ENCODE results near the gene MARCHF6. TPM values are rescaled to one million over a fixed set of nuclear protein-coding genes. Genes with fewer than 3 reads are reported as not detected.
A peak's percentile ranks its signal among the peaks of the same experiment; 100 is the strongest.

The MARCHF6 gene, protein sequence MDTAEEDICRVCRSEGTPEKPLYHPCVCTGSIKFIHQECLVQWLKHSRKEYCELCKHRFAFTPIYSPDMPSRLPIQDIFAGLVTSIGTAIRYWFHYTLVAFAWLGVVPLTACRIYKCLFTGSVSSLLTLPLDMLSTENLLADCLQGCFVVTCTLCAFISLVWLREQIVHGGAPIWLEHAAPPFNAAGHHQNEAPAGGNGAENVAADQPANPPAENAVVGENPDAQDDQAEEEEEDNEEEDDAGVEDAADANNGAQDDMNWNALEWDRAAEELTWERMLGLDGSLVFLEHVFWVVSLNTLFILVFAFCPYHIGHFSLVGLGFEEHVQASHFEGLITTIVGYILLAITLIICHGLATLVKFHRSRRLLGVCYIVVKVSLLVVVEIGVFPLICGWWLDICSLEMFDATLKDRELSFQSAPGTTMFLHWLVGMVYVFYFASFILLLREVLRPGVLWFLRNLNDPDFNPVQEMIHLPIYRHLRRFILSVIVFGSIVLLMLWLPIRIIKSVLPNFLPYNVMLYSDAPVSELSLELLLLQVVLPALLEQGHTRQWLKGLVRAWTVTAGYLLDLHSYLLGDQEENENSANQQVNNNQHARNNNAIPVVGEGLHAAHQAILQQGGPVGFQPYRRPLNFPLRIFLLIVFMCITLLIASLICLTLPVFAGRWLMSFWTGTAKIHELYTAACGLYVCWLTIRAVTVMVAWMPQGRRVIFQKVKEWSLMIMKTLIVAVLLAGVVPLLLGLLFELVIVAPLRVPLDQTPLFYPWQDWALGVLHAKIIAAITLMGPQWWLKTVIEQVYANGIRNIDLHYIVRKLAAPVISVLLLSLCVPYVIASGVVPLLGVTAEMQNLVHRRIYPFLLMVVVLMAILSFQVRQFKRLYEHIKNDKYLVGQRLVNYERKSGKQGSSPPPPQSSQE
- 100 to 1,000 TPM; 141 to 205 (median 165) TPM for total RNA-seq
- long read RNA-seq, donor 1, full-length matches to known transcripts: 22 of 33 reads
- long read RNA-seq, donor 1, partial matches to known transcripts: 5 of 33 reads
- long read RNA-seq, donor 1, other reads (novel, unspliced or antisense): 6 of 33 reads
- long read RNA-seq, donor 2, full-length matches to known transcripts: 9 of 21 reads
- long read RNA-seq, donor 2, partial matches to known transcripts: 4 of 21 reads
- long read RNA-seq, donor 2, other reads (novel, unspliced or antisense): 8 of 21 reads

DNA sequence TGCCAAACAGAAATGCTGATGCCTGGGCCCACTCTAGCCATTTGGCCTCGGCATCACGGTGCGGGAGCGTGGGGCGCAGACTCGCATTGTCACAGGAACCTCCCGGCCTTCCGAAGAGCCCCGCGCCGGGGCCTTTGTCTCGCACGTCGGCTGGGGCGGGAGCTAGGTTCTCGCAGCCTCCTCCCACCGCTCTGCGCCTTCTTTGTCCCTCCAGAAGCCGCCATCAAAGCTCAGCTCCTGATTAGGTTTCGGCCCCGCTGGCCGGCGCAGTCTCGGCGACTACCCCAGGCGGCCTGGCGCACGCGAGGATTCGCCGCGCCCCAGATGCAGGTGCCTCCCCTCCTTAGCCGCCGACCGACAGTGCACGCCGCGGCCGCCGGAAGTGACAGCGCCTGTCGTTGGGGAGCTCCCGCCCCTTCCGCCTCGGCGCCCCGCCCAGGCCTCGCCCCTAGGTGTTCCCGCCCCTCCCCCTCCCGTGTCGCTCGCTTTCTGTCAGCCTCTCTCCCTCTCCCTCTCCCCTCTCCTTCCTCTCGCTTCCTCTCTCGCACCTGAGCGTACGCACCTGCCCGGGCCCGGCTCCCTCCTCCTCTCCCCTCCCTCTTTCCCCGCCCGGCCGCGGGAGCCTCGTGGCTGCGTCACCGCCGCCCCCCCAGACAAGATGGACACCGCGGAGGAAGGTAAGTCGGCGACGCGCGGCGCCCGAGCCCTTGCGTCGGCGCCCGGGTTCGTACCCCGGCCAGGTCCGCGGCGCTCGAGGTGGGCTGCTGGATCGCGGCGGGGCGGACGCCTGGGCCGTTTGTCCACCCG is at the start of gene MARCHF6:
Gene MARCHF6 (plus strand): TSS at position 455 of the 807 bp plus-strand sequence. CDS start 204 bp downstream, at position 659.
- TF ChIP-seq, protein P1, sequence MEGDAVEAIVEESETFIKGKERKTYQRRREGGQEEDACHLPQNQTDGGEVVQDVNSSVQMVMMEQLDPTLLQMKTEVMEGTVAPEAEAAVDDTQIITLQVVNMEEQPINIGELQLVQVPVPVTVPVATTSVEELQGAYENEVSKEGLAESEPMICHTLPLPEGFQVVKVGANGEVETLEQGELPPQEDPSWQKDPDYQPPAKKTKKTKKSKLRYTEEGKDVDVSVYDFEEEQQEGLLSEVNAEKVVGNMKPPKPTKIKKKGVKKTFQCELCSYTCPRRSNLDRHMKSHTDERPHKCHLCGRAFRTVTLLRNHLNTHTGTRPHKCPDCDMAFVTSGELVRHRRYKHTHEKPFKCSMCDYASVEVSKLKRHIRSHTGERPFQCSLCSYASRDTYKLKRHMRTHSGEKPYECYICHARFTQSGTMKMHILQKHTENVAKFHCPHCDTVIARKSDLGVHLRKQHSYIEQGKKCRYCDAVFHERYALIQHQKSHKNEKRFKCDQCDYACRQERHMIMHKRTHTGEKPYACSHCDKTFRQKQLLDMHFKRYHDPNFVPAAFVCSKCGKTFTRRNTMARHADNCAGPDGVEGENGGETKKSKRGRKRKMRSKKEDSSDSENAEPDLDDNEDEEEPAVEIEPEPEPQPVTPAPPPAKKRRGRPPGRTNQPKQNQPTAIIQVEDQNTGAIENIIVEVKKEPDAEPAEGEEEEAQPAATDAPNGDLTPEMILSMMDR (IDR thresholded peaks at IDR 0.05): no peak
- H3K36me3 ChIP-seq (ENCODE audit: low read depth): no peaks in the 10 kb centered on the region
- ATAC-seq: peak; percentile 95
- intact Hi-C loops (cut with DNase I, micrococcal nuclease): no loop called here
- no peaks in the 10 kb centered on the region for H3K9me3 ChIP-seq
- peak within 1 kb of the TSS; percentile 100 for H3K4me3 ChIP-seq
- peak; percentile 97 to 99 (median 97) for DNase-seq
- peaks cover 3% of the 10 kb centered on the region for H3K4me1 ChIP-seq (ENCODE audit: low read depth)

DNA sequence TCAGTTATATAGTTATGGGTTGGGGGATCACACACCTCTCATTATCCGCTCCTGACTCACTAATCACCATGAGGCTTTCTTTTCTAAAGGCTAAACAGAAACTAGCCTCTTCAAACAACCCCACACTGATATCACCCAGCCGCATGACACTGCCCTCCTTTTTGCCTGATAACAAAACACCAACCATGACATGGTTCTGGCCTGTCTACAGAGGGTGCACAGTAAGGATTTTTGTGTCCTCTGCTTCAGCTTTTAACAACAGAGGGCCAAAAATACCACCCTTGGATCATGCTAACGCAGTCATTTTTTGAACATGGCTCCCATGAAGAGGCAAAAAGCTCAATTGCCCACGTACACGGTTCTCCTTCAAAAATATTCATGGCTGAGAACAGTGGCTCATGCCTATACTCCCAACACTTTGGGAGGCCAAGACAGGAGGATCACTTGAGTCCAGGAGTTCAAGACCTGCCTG is 49.8 kb upstream of the MARCHF6 start:
- peaks cover 34% of the 10 kb centered on the region for H3K4me1 ChIP-seq (ENCODE audit: low read depth)
- H3K36me3 ChIP-seq (ENCODE audit: low read depth): no peaks in the 10 kb centered on the region
- no peak overlapping the region for H3K4me3 ChIP-seq
- intact Hi-C loops (cut with DNase I, micrococcal nuclease): no loop called here
- H3K9me3 ChIP-seq: no peaks in the 10 kb centered on the region
- TF ChIP-seq, protein P1 (IDR thresholded peaks at IDR 0.05): no peak
- ATAC-seq: no peak
- DNase-seq: no peak

DNA sequence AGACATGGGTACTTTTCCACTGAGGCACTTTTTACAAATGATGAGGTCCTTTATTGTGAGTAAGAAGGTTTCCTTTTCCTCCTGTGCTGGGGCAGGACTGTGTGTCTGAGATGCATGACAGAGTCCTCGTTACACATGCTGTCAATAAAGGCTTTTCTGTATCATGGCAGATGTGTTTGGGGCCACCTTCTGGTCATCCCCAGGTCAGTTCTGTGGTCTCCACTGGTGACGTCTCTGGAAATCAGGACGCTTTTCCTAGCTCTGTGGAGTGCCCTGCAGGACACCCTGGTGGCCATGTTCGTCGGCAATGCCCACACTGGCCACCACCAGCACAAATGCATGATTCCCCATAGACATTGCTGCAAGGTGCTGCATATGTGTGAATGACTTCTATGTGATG is 48.6 kb upstream of the MARCHF6 start:
- intact Hi-C loops (cut with DNase I, micrococcal nuclease): no loop called here
- DNase-seq (no peak), ATAC-seq (no peak)
- TF ChIP-seq, protein P1 (IDR thresholded peaks at IDR 0.05): no peak
- H3K4me3 ChIP-seq: no peak overlapping the region
- H3K36me3 ChIP-seq (ENCODE audit: low read depth): no peaks in the 10 kb centered on the region
- H3K9me3 ChIP-seq: no peaks in the 10 kb centered on the region
- H3K4me1 ChIP-seq (ENCODE audit: low read depth): peaks cover 34% of the 10 kb centered on the region

DNA sequence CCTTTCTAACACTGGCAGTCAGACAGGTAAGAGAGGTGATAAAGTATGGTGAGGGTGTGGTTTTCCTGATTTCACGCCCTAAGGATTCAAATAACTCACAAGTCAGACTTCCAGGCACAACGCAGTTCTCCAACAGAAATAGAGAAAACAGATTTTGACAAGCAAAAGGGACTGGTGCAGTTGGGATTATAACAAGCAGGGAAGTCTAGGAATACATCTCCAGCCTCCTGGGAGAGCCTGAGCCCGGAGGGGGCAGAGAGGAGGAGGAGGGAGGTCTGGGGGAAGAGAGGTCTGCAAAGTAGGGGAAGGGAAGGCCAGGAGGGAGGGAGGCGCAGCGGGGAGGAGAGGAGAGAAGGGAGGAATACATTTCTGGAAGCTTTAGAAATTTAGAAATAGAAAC is 47.4 kb upstream of the MARCHF6 start:
- Histone ChIP-seq H3K9me3 (no peaks in the 10 kb centered on the region), H3K4me1 (ENCODE audit: low read depth) (peaks cover 30% of the 10 kb centered on the region), H3K4me3 (no peak overlapping the region), H3K36me3 (ENCODE audit: low read depth) (no peaks in the 10 kb centered on the region)
- DNase-seq (peak in 1 of 3 donors; percentile 56), ATAC-seq (peak; percentile 55)
- intact Hi-C loops (cut with DNase I, micrococcal nuclease): no loop called here
- TF ChIP-seq, protein P1 (IDR thresholded peaks at IDR 0.05): no peak
